ENCODE results near the gene PIP5K1B.

DNA sequence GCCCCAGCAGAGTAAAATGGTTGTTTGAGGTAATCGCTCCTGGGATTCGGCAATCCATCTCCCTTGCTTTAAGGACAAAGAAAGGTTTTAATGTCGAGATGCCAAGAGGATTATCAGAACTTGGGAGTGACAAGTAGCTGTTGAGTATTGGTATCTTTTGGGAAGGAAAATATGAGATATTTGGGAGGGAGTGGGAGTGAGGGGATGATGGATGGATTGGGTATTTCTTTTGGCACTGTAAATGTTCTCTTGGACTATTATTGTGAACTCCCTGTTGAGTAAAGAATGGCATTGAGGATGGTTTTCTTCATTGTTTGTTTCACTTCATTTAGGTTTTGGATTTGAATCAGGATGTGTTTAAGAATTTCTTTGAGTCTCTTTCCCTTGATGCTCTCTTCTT lies 86.1 kb downstream of the PIP5K1B start:
- TF ChIP-seq POLR2A (IDR thresholded peaks at IDR 0.05) (no peak), POLR2AphosphoS5 (IDR thresholded peaks at IDR 0.05) (no peak), EP300 (IDR thresholded peaks at IDR 0.05) (no peak)
- TF ChIP-seq, protein P1, sequence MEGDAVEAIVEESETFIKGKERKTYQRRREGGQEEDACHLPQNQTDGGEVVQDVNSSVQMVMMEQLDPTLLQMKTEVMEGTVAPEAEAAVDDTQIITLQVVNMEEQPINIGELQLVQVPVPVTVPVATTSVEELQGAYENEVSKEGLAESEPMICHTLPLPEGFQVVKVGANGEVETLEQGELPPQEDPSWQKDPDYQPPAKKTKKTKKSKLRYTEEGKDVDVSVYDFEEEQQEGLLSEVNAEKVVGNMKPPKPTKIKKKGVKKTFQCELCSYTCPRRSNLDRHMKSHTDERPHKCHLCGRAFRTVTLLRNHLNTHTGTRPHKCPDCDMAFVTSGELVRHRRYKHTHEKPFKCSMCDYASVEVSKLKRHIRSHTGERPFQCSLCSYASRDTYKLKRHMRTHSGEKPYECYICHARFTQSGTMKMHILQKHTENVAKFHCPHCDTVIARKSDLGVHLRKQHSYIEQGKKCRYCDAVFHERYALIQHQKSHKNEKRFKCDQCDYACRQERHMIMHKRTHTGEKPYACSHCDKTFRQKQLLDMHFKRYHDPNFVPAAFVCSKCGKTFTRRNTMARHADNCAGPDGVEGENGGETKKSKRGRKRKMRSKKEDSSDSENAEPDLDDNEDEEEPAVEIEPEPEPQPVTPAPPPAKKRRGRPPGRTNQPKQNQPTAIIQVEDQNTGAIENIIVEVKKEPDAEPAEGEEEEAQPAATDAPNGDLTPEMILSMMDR (IDR thresholded peaks at IDR 0.05) = no peak

All from sigmoid colon (tissue), 4 donors.